ENCODE results near the gene RAB3C.

DNA sequence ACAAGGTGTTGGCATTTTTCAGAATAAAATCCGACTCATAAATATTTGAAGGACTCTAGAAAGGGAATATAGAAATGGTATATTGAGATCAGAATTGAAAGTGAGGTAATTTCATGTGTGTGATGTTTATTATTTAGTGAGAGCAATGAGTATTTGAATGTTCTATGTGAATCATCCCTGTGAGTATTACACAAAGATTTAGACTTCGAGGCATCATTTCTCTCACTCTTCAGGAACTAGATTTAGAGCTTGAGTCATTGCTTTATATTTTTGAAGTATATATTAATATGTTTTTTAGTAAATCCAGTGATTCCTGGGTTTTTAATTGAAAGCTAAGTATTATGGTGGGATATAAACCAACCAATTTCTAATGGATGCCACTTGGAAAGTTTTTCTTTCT lies 91.2 kb downstream of the RAB3C start:
- no peak for TF ChIP-seq POLR2A (IDR thresholded peaks at IDR 0.05)
- TF ChIP-seq, protein P1, sequence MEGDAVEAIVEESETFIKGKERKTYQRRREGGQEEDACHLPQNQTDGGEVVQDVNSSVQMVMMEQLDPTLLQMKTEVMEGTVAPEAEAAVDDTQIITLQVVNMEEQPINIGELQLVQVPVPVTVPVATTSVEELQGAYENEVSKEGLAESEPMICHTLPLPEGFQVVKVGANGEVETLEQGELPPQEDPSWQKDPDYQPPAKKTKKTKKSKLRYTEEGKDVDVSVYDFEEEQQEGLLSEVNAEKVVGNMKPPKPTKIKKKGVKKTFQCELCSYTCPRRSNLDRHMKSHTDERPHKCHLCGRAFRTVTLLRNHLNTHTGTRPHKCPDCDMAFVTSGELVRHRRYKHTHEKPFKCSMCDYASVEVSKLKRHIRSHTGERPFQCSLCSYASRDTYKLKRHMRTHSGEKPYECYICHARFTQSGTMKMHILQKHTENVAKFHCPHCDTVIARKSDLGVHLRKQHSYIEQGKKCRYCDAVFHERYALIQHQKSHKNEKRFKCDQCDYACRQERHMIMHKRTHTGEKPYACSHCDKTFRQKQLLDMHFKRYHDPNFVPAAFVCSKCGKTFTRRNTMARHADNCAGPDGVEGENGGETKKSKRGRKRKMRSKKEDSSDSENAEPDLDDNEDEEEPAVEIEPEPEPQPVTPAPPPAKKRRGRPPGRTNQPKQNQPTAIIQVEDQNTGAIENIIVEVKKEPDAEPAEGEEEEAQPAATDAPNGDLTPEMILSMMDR (IDR thresholded peaks at IDR 0.05 in 8 of 11, conservative IDR thresholded peaks at IDR 0.05 in 3 of 11): no peak
- TF ChIP-seq POLR2AphosphoS5 (IDR thresholded peaks at IDR 0.05): no peak

Data from spleen (tissue), 7 donors.